Ascending aorta (tissue), 2 donors: ENCODE results near the gene FGFRL1. TPM values are rescaled to one million over a fixed set of nuclear protein-coding genes. Genes with fewer than 3 reads are reported as not detected.

ENCODE experiments used
- DNase-seq, 2 donors: peaks; one replicate each; pipeline ENCODE4 v3.0.0-alpha.2; 2019; ENCODE audit warnings: low spot score in 2 of 2
- H3K27ac ChIP-seq, 2 donors: fragments of 200-600 bp; sonication (generic); one replicate each; pipeline ENCODE4 v1.5.1; 2016 to 2017; ENCODE audit warnings: mild to moderate bottlenecking in 1 of 2
- H3K27me3 ChIP-seq: fragments of 200-600 bp; sonication (generic); one replicate; pipeline ENCODE4 v1.5.1; 2017
- H3K36me3 ChIP-seq, 2 donors: fragments of 200-600 bp; sonication (generic); one replicate each; pipeline ENCODE4 v1.5.1; 2016
- H3K4me1 ChIP-seq, 2 donors: fragments of 200-600 bp; sonication (generic); one replicate each; pipeline ENCODE4 v1.5.1; 2016 to 2017; ENCODE audit warnings: mild to moderate bottlenecking in 1 of 2
- H3K4me3 ChIP-seq, 2 donors: fragments of 200-600 bp; sonication (generic); one replicate each; pipeline ENCODE4 v1.5.1; 2016 to 2017; ENCODE audit warnings: mild to moderate bottlenecking in 1 of 2
- H3K9me3 ChIP-seq, 2 donors: fragments of 200-600 bp; sonication (generic); one replicate each; pipeline ENCODE4 v1.5.1; 2016
- intact Hi-C: fragments of 100-400 bp; cut with DNase I; formaldehyde crosslinking; loops from one replicate; pipeline ENCODE4 v1.15.1; 2023
- total RNA-seq: library from RNA; depleted of rRNA; stranded (reverse); fragments of >200 nt; gene quantifications from one replicate; pipeline ENCODE4 v1.1.0, GENCODE V29; 2016
- TF ChIP-seq, protein P1 (sequence below), 3 experiments: fragments of 200-600 bp in 2 of 3; fragments of 450-650 bp in 1 of 3; sonication (generic) in 2 of 3; IDR thresholded peaks; one replicate each; pipeline ENCODE4 v1.5.1; 2016 to 2019; ENCODE audit warnings: antibody characterized with exemption in 3 of 3, mild to moderate bottlenecking in 1 of 3, moderate library complexity in 1 of 3

FGFRL1 gene
- total RNA-seq, 1 donor from 2014 or later: 79.1 TPM

DNA sequence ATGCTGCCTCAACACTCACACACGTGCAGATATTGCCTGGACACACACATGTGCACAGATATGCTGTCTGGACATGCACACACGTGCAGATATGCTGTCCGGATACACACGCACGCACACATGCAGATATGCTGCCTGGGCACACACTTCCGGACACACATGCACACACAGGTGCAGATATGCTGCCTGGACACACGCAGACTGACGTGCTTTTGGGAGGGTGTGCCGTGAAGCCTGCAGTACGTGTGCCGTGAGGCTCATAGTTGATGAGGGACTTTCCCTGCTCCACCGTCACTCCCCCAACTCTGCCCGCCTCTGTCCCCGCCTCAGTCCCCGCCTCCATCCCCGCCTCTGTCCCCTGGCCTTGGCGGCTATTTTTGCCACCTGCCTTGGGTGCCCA, 14.7 kb downstream of the FGFRL1 start:
- H3K27ac ChIP-seq: no peak overlapping the region
- no peaks in the 10 kb centered on the region for H3K4me1 ChIP-seq
- H3K4me3 ChIP-seq: no peak overlapping the region
- no peaks in the 10 kb centered on the region for H3K27me3 ChIP-seq
- H3K36me3 ChIP-seq: peaks cover 14 to 33% of the 10 kb centered on the region in 2 donors
- TF ChIP-seq, protein P1, sequence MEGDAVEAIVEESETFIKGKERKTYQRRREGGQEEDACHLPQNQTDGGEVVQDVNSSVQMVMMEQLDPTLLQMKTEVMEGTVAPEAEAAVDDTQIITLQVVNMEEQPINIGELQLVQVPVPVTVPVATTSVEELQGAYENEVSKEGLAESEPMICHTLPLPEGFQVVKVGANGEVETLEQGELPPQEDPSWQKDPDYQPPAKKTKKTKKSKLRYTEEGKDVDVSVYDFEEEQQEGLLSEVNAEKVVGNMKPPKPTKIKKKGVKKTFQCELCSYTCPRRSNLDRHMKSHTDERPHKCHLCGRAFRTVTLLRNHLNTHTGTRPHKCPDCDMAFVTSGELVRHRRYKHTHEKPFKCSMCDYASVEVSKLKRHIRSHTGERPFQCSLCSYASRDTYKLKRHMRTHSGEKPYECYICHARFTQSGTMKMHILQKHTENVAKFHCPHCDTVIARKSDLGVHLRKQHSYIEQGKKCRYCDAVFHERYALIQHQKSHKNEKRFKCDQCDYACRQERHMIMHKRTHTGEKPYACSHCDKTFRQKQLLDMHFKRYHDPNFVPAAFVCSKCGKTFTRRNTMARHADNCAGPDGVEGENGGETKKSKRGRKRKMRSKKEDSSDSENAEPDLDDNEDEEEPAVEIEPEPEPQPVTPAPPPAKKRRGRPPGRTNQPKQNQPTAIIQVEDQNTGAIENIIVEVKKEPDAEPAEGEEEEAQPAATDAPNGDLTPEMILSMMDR (IDR thresholded peaks at IDR 0.05): no peak
- no peak for DNase-seq
- intact Hi-C loops: no loop called here
- H3K9me3 ChIP-seq: no peaks in the 10 kb centered on the region

DNA sequence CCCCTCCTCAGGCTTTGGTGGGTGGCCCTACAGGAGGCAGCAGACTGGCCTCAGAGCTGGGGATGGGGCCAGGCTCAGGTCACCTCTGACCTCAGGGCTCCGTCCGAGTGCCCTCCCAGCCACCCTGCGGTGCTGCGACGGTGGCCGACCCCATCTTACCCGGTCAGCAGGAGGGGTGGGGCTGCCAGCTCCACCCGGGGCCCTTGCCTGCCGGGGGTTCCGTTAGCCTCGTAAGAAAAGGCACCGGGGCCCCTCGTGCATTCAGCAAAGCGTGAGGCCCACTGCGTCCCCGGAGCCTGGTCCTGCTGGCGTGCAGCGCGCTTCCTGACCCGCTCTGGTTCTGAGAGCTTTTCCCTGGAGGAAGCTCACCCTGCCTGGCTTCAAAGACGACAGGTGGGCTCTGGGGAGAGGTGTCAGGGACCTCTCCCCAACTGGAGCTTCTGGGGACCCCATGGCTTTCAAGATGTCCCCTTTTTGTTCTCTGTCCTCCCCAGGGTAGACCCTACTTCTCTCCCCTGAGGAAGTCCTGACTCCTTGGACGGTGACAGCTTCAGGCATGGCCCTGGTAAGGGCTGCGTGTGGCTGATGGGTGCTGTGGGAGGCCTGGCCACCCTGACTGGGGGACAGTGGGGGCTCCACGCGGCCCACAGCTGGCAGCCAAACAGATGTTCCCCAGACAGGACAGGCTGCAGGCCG, 15.9 kb downstream of the FGFRL1 start:
- Histone ChIP-seq H3K27ac (no peak overlapping the region), H3K9me3 (no peaks in the 10 kb centered on the region)

DNA sequence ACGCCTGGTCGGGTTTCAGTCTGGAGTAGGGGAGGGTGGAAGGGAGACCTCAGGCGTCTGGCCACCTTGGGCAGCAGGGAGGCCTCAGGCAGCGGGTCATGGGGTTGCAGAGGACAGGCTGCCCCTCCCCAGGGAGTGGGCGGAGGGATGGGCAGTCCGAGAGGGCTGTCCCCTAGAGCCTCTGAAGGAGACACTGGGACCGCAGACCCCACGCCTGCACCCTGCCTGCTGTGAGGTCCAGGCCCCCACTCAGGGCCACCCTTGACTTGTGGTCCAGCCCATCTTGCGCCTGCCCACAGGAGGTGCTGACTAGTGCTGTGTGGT, 16.5 kb downstream of the FGFRL1 start:
- Histone ChIP-seq H3K27ac (no peak overlapping the region), H3K36me3 (peaks cover 11 to 26% of the 10 kb centered on the region in 2 donors), H3K27me3 (no peaks in the 10 kb centered on the region), H3K9me3 (no peaks in the 10 kb centered on the region), H3K4me1 (peaks cover 3 to 7% of the 10 kb centered on the region in 2 donors), H3K4me3 (no peak overlapping the region)
- DNase-seq: no peak
- TF ChIP-seq, protein P1 (IDR thresholded peaks at IDR 0.05): no peak
- intact Hi-C loops: no loop called here

More for the DNA sequence above, 15.9 kb downstream of the FGFRL1 start:
- Histone ChIP-seq H3K4me1 (peaks cover 0 to 4% of the 10 kb centered on the region in 2 donors), H3K36me3 (peaks cover 11 to 29% of the 10 kb centered on the region in 2 donors), H3K27me3 (no peaks in the 10 kb centered on the region), H3K4me3 (no peak overlapping the region)
- intact Hi-C loops: no loop called here
- no peak for DNase-seq
- TF ChIP-seq, protein P1 (IDR thresholded peaks at IDR 0.05): no peak

DNA sequence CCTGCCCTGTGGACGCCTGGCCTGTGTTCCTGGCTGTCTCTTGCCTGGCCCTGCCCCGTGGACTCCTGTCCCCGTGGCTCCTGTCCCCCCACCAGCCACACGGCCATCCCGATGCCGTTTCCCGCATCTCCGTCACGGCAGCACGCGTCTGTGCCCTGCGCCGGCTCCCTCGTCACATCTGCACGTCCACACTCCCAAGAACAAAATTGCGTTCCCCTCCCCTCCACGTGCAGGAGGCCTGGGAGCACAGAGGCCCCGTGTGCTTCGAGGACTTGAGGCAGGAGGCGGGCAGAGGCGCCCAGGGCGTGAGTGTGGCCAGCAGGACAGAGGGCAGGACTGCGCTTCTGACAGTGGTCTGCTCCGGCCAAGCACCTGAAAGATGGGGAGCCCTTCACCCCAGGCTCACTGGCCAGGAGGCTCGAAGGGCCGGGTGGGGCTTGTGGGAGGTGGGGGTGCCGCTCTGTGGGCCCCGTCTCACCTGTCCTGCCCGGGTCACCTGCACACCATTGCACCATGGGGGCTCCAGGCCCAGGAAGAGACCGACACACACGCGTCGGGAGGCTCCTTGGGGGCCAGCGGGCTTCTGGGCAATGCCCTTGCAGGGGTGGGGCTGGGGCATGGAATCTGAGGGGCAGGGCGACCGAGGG, 17.3 kb downstream of the FGFRL1 start:
- intact Hi-C loops: no loop called here
- no peak for DNase-seq
- Histone ChIP-seq H3K9me3 (no peaks in the 10 kb centered on the region), H3K4me1 (peaks cover 11 to 16% of the 10 kb centered on the region in 2 donors), H3K4me3 (no peak overlapping the region), H3K27ac (no peak overlapping the region), H3K27me3 (no peaks in the 10 kb centered on the region), H3K36me3 (peaks cover 11 to 19% of the 10 kb centered on the region in 2 donors)
- TF ChIP-seq, protein P1 (IDR thresholded peaks at IDR 0.05): no peak

DNA sequence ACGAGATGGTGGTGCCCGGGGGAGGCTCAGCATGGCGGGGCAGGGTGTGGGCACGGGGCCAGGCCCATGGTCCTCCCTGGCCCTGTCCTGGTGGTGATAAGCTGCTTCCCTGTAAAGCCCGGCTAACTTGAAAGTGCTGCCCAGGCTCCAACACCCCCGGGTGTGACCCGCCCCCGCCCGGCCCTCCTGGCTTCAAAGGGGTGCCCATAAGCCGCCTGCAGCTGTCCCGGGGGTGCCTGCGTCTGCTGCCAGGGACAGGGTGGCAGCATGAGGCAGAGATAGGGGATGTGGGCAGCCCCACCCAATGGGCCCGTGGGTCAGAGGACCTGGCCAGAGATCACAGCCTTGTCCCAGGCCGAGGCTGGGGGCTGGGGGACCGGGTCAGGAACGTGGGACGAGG, 18.1 kb downstream of the FGFRL1 start:
- Histone ChIP-seq H3K36me3 (peaks cover 9 to 13% of the 10 kb centered on the region in 2 donors), H3K27me3 (no peaks in the 10 kb centered on the region), H3K4me3 (no peak overlapping the region), H3K4me1 (peaks cover 17 to 23% of the 10 kb centered on the region in 2 donors), H3K27ac (no peak overlapping the region), H3K9me3 (no peaks in the 10 kb centered on the region)
- DNase-seq: no peak
- TF ChIP-seq, protein P1 (IDR thresholded peaks at IDR 0.05): no peak
- intact Hi-C loops: no loop called here
